ENCODE measurements around the gene BOK. TPM values are rescaled to one million over a fixed set of nuclear protein-coding genes. Genes with fewer than 3 reads are reported as not detected.

BOK gene
- total RNA-seq, 1 experiment from 2014 or later = 30.2 TPM

- Histone ChIP-seq H3K36me3 (ENCODE audit: low read depth, low read length) (peaks cover 4% of the 10 kb centered on the region; the same call in 1 of the 2 replicates), H3F3A (ENCODE audit: low read length, unreplicated experiment) (no peaks in the 10 kb centered on the region), H3K9me2 (replicated peaks; ENCODE audit: low read length) (no peaks in the 10 kb centered on the region), H3K4me3 (ENCODE audit: low read length) (no peak overlapping the region), H2AFZ (ENCODE audit: low read length) (no peak overlapping the region), H3K9me3 (ENCODE audit: low read length) (no peaks in the 10 kb centered on the region), H3K27me3 (ENCODE audit: low read length) (no peaks in the 10 kb centered on the region), H3K79me2 (ENCODE audit: low read length) (no peaks in the 10 kb centered on the region), H3K4me1 (ENCODE audit: insufficient read depth, low read length) (no peaks in the 10 kb centered on the region), H4K20me1 (ENCODE audit: low read length) (no peaks in the 10 kb centered on the region), H3K27ac (ENCODE audit: low read length) (no peak overlapping the region), H3K4me2 (ENCODE audit: low read length) (no peak overlapping the region), H3K9ac (ENCODE audit: low read length) (no peak overlapping the region)
- BruUV-seq (replicated peaks) = no TSS peak
- TF ChIP-seq EZH2phosphoT487 (IDR thresholded peaks at IDR 0.05; ENCODE audit: borderline replicate concordance, low read length) = no peak
- TF ChIP-seq CTCF (conservative IDR thresholded peaks at IDR 0.05; ENCODE audit: low read depth, low read length) = peak; percentile 55
- TF ChIP-seq EZH2 (IDR thresholded peaks at IDR 0.05; ENCODE audit: low read length, unreplicated experiment) = no peak
- ChIA-PET CTCF (interaction anchor here (0.6 to 1.1 kb wide), 4 partner anchors 8 to 207 kb away, joined by 3 to 6 read pairs (median 4); no protein-coding TSS in a partner anchor), POLR2A (ENCODE audit: unreplicated experiment) (no interaction called here)
- DNase-seq (peak; percentile 46), ATAC-seq (peak; percentile 71)
- intact Hi-C loops (cut with micrococcal nuclease) = loop anchor here (1.0 kb wide), 1 partner anchor 49 kb away; no protein-coding TSS in a partner anchor
Measured at GRCh38 chr2:241598487-241598886, 39.9 kb downstream of the BOK start.

- intact Hi-C loops (cut with micrococcal nuclease) = no loop called here
- no TSS peak for BruUV-seq (replicated peaks)
- no peaks in the 10 kb centered on the region for H3F3A ChIP-seq (ENCODE audit: low read length, unreplicated experiment)
- TF ChIP-seq EZH2phosphoT487 (IDR thresholded peaks at IDR 0.05; ENCODE audit: borderline replicate concordance, low read length) (no peak), EZH2 (IDR thresholded peaks at IDR 0.05; ENCODE audit: low read length, unreplicated experiment) (no peak), CTCF (conservative IDR thresholded peaks at IDR 0.05; ENCODE audit: low read depth, low read length) (no peak)
- no peaks in the 10 kb centered on the region for H3K9me3 ChIP-seq (ENCODE audit: low read length)
- no peak overlapping the region for H2AFZ ChIP-seq (ENCODE audit: low read length)
- H3K79me2 ChIP-seq (ENCODE audit: low read length) = no peaks in the 10 kb centered on the region
- no peak for DNase-seq
- POLR2A ChIA-PET (ENCODE audit: unreplicated experiment) = interaction anchor here (0.6 kb wide), 1 partner anchor 228 kb away, joined by 5 read pairs; no protein-coding TSS in a partner anchor
- no peaks in the 10 kb centered on the region for H3K9me2 ChIP-seq (replicated peaks; ENCODE audit: low read length)
- H3K36me3 ChIP-seq (ENCODE audit: low read depth, low read length) = peaks cover 2% of the 10 kb centered on the region; the same call in 1 of the 2 replicates
- no peak overlapping the region for H3K4me3 ChIP-seq (ENCODE audit: low read length)
- no peak overlapping the region for H3K27ac ChIP-seq (ENCODE audit: low read length)
- CTCF ChIA-PET = interaction anchor here (0.6 kb wide), 1 partner anchor 132 kb away, joined by 3 read pairs; no protein-coding TSS in a partner anchor
- H3K9ac ChIP-seq (ENCODE audit: low read length) = no peak overlapping the region
- H3K4me2 ChIP-seq (ENCODE audit: low read length) = no peak overlapping the region
- no peaks in the 10 kb centered on the region for H4K20me1 ChIP-seq (ENCODE audit: low read length)
- no peaks in the 10 kb centered on the region for H3K27me3 ChIP-seq (ENCODE audit: low read length)
- H3K4me1 ChIP-seq (ENCODE audit: insufficient read depth, low read length) = no peaks in the 10 kb centered on the region
- ATAC-seq = no peak
Measured at GRCh38 chr2:241599615-241600014, 41.1 kb downstream of the BOK start.

- TF ChIP-seq EZH2 (IDR thresholded peaks at IDR 0.05; ENCODE audit: low read length, unreplicated experiment) (no peak), EZH2phosphoT487 (IDR thresholded peaks at IDR 0.05; ENCODE audit: borderline replicate concordance, low read length) (no peak), CTCF (conservative IDR thresholded peaks at IDR 0.05; ENCODE audit: low read depth, low read length) (no peak)
- H2AFZ ChIP-seq (ENCODE audit: low read length) = no peak overlapping the region
- no peaks in the 10 kb centered on the region for H3K27me3 ChIP-seq (ENCODE audit: low read length)
- ChIA-PET POLR2A (ENCODE audit: unreplicated experiment) (no interaction called here), CTCF (no interaction called here)
- H3K4me1 ChIP-seq (ENCODE audit: insufficient read depth, low read length) = no peaks in the 10 kb centered on the region
- H3K36me3 ChIP-seq (ENCODE audit: low read depth, low read length) = no peaks in the 10 kb centered on the region; the same call in 1 of the 2 replicates
- H3K79me2 ChIP-seq (ENCODE audit: low read length) = no peaks in the 10 kb centered on the region
- no peak overlapping the region for H3K9ac ChIP-seq (ENCODE audit: low read length)
- ATAC-seq = no peak
- intact Hi-C loops (cut with micrococcal nuclease) = no loop called here
- no peak for DNase-seq
- H3K9me3 ChIP-seq (ENCODE audit: low read length) = no peaks in the 10 kb centered on the region
- H3K4me2 ChIP-seq (ENCODE audit: low read length) = no peak overlapping the region
- H4K20me1 ChIP-seq (ENCODE audit: low read length) = no peaks in the 10 kb centered on the region
- BruUV-seq (replicated peaks) = no TSS peak
- H3K9me2 ChIP-seq (replicated peaks; ENCODE audit: low read length) = no peaks in the 10 kb centered on the region
- no peak overlapping the region for H3K4me3 ChIP-seq (ENCODE audit: low read length)
- H3F3A ChIP-seq (ENCODE audit: low read length, unreplicated experiment) = no peaks in the 10 kb centered on the region
- H3K27ac ChIP-seq (ENCODE audit: low read length) = no peak overlapping the region
Measured at GRCh38 chr2:241601841-241602240, 43.3 kb downstream of the BOK start.

Measured in PC-3 (cell line).